K562 (cell line): ENCODE data around the gene BAZ2A. TPM values are rescaled to one million over a fixed set of nuclear protein-coding genes. Genes with fewer than 3 reads are reported as not detected.

ENCODE experiments used
- CBFA2T2 ChIP-seq: fragments of 450-650 bp; conservative IDR thresholded peaks from 2 replicates; pipeline ENCODE4 v1.6.1; 2017; ENCODE audit warnings: mild to moderate bottlenecking
- CBX8 ChIP-seq: fragments of 200-600 bp; sonication (generic); IDR thresholded peaks from 2 replicates; pipeline ENCODE4 v1.6.1; 2012; ENCODE audit warnings: borderline replicate concordance, mixed run types, low read depth, mild to moderate bottlenecking, moderate library complexity, mixed read lengths, low read length, control low read depth, inconsistent platforms; ENCODE audit not compliant: poor library complexity, severe bottlenecking; ENCODE audit errors: extremely low read depth
- CCAR2 ChIP-seq: fragments of 200-400 bp; formaldehyde crosslinking; IDR thresholded peaks from 2 replicates; pipeline ENCODE4 v1.6.1; 2017; ENCODE audit warnings: mild to moderate bottlenecking, low read depth, low read length
- CREB1 ChIP-seq, 2 experiments: sonication (generic) in 1 of 2; formaldehyde crosslinking in 1 of 2; IDR thresholded peaks; 2 replicates each; pipeline versions ENCODE4 v1.6.1 to v1.8.0; 2012 to 2022; ENCODE audit warnings: inconsistent platforms in 1 of 2, mild to moderate bottlenecking in 1 of 2, missing genetic modification reagents in 1 of 2, moderate library complexity in 1 of 2
- ELF2 ChIP-seq: fragments of 250-450 bp; sonication (Bioruptor Pico); IDR thresholded peaks from 2 replicates; pipeline ENCODE4 v1.5.0; 2021; ENCODE audit warnings: mild to moderate bottlenecking
- HDAC3 ChIP-seq: fragments of 450-650 bp; IDR thresholded peaks from 2 replicates; pipeline ENCODE4 v1.6.1; 2018; ENCODE audit warnings: borderline replicate concordance, mild to moderate bottlenecking, moderate library complexity; ENCODE audit not compliant: partially characterized antibody
- MEF2A ChIP-seq: IDR thresholded peaks from 2 replicates; pipeline ENCODE4 v1.6.1; 2011; ENCODE audit warnings: low read depth, mild to moderate bottlenecking, low read length, moderate library complexity; ENCODE audit not compliant: control insufficient read depth
- MTA2 ChIP-seq: fragments of 450-650 bp; IDR thresholded peaks from 2 replicates; pipeline ENCODE4 v1.6.1; 2016; ENCODE audit warnings: low read depth
- PHB2 ChIP-seq: fragments of 450-650 bp; IDR thresholded peaks from 2 replicates; pipeline ENCODE4 v1.6.1; 2017; ENCODE audit warnings: low read depth
- PHF8 ChIP-seq: fragments of 200-600 bp; sonication (generic); IDR thresholded peaks from 2 replicates; pipeline ENCODE4 v1.6.1; 2012; ENCODE audit warnings: mixed run types, mild to moderate bottlenecking, inconsistent platforms, low read length, moderate library complexity, borderline replicate concordance
- SUPT5H ChIP-seq: fragments of 450-650 bp; IDR thresholded peaks from 2 replicates; pipeline ENCODE4 v1.6.1; 2016
- ZFP1 ChIP-seq: fragments of 450-650 bp; formaldehyde crosslinking; IDR thresholded peaks from 2 replicates; pipeline ENCODE4 v1.4.0; 2020; ENCODE audit warnings: mild to moderate bottlenecking, mixed read lengths
- polyA plus RNA-seq, 8 experiments: library from polyadenylated mRNA; depleted of rRNA in 4 of 8; stranded (reverse) in 5 of 8; unstranded in 3 of 8; fragments of >200 nt; fragmentation: Nextera tagmentation in 2 of 8; fragmentation: Illumina TruSeq in 1 of 8; extraction: Ambion mirVana in 2 of 8; extraction: Trizol in 1 of 8; gene quantifications; 2 replicates each; pipeline versions ENCODE4 v1.2.1 to v1.2.3, GENCODE V29; 2011 to 2014; ENCODE audit warnings: inconsistent platforms in 1 of 8, missing spikeins in 1 of 8
- total RNA-seq, 7 experiments: library from RNA; depleted of rRNA in 6 of 7; stranded (reverse); fragments of >200 nt in 6 of 7; fragmentation: Illumina TruSeq in 2 of 7; extraction: Trizol in 2 of 7; gene quantifications; 2 replicates each; pipeline versions ENCODE4 v1.2.1 to v1.2.3, GENCODE V29; 2011 to 2021; ENCODE audit warnings: low replicate concordance in 1 of 7
- TF ChIP-seq, protein P1 (sequence below): fragments of 250-450 bp; sonication (Bioruptor Pico); IDR thresholded peaks from 2 replicates; pipeline ENCODE4 v1.5.0; 2022; ENCODE audit warnings: mild to moderate bottlenecking
- TF ChIP-seq, protein P2 (sequence below), 2 experiments: IDR thresholded peaks in 1 of 2; conservative IDR thresholded peaks in 1 of 2; 2 replicates each; pipeline ENCODE4 v1.6.1; 2016; ENCODE audit warnings: low read depth in 2 of 2, mild to moderate bottlenecking in 1 of 2, missing compliant biosample characterization in 1 of 2, missing genetic modification characterization in 1 of 2, moderate library complexity in 1 of 2
- TF ChIP-seq, protein P3 (sequence below): sonication (generic); formaldehyde crosslinking; IDR thresholded peaks from 2 replicates; pipeline ENCODE4 v1.8.0; 2023; ENCODE audit warnings: mild to moderate bottlenecking, missing genetic modification reagents
- TF ChIP-seq, protein P4 (sequence below): IDR thresholded peaks from 2 replicates; pipeline ENCODE4 v1.6.1; 2014; ENCODE audit warnings: antibody characterized with exemption
- TF ChIP-seq, protein P5 (sequence below): IDR thresholded peaks from 2 replicates; pipeline ENCODE4 v1.6.1; 2011; ENCODE audit warnings: borderline replicate concordance, low read depth, mild to moderate bottlenecking, moderate library complexity, low read length; ENCODE audit not compliant: insufficient read depth, poor library complexity, severe bottlenecking

The BAZ2A gene
- total and polyA plus RNA-seq, 9 of the 15 experiments (the other 6 are each of a cell fraction or from before 2014, with no cell fraction given) = 4.5 to 86.4 (median 26.2) TPM

DNA sequence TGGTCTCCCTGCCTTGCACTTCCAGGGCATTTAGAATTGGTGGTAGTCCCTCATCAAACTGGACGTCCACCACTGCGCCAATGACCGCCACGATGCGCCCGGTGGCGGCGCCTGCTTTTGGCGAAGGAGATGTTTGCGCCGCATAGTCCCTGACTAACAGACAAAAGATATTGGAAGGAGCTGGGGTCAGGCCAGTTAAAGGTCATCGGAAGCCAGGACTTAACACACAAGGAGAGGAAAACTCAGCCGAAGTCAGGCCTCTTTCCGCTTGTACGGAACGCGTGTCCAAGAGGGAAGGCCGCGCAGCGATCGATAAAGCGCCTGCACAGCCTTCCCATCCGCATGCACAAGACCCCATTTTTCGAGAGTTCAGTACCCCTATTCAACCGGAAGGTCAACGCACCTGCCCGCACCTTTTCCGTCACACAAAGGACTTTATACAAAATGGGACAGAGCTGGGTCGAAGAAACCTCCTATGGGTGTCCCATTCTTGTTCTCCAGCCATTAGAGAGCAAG, 15.1 kb upstream of the BAZ2A start (continued):
- TF ChIP-seq, protein P1, sequence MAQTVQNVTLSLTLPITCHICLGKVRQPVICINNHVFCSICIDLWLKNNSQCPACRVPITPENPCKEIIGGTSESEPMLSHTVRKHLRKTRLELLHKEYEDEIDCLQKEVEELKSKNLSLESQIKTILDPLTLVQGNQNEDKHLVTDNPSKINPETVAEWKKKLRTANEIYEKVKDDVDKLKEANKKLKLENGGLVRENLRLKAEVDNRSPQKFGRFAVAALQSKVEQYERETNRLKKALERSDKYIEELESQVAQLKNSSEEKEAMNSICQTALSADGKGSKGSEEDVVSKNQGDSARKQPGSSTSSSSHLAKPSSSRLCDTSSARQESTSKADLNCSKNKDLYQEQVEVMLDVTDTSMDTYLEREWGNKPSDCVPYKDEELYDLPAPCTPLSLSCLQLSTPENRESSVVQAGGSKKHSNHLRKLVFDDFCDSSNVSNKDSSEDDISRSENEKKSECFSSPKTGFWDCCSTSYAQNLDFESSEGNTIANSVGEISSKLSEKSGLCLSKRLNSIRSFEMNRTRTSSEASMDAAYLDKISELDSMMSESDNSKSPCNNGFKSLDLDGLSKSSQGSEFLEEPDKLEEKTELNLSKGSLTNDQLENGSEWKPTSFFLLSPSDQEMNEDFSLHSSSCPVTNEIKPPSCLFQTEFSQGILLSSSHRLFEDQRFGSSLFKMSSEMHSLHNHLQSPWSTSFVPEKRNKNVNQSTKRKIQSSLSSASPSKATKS (CRISPR knock-in tag) = no peak
- no peak for TF ChIP-seq CBFA2T2
- TF ChIP-seq PHB2 = no peak
- no peak for TF ChIP-seq MTA2
- no peak for TF ChIP-seq SUPT5H
- TF ChIP-seq, protein P2, sequence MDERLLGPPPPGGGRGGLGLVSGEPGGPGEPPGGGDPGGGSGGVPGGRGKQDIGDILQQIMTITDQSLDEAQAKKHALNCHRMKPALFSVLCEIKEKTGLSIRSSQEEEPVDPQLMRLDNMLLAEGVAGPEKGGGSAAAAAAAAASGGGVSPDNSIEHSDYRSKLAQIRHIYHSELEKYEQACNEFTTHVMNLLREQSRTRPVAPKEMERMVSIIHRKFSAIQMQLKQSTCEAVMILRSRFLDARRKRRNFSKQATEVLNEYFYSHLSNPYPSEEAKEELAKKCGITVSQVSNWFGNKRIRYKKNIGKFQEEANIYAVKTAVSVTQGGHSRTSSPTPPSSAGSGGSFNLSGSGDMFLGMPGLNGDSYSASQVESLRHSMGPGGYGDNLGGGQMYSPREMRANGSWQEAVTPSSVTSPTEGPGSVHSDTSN (CRISPR knock-in tag; IDR thresholded peaks at IDR 0.05; ENCODE audit: low read depth) = no peak
- TF ChIP-seq, protein P2 (tag; conservative IDR thresholded peaks at IDR 0.05; ENCODE audit: low read depth) = no peak
- TF ChIP-seq, protein P3, sequence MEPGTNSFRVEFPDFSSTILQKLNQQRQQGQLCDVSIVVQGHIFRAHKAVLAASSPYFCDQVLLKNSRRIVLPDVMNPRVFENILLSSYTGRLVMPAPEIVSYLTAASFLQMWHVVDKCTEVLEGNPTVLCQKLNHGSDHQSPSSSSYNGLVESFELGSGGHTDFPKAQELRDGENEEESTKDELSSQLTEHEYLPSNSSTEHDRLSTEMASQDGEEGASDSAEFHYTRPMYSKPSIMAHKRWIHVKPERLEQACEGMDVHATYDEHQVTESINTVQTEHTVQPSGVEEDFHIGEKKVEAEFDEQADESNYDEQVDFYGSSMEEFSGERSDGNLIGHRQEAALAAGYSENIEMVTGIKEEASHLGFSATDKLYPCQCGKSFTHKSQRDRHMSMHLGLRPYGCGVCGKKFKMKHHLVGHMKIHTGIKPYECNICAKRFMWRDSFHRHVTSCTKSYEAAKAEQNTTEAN (CRISPR knock-in tag) = peak; percentile 86
- no peak for TF ChIP-seq HDAC3
- TF ChIP-seq, protein P4, sequence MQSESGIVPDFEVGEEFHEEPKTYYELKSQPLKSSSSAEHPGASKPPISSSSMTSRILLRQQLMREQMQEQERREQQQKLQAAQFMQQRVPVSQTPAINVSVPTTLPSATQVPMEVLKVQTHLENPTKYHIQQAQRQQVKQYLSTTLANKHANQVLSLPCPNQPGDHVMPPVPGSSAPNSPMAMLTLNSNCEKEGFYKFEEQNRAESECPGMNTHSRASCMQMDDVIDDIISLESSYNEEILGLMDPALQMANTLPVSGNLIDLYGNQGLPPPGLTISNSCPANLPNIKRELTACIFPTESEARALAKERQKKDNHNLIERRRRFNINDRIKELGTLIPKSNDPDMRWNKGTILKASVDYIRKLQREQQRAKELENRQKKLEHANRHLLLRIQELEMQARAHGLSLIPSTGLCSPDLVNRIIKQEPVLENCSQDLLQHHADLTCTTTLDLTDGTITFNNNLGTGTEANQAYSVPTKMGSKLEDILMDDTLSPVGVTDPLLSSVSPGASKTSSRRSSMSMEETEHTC = no peak
- no peak for TF ChIP-seq MEF2A
- no peak for TF ChIP-seq PHF8
- no peak for TF ChIP-seq CCAR2
- TF ChIP-seq, protein P5, sequence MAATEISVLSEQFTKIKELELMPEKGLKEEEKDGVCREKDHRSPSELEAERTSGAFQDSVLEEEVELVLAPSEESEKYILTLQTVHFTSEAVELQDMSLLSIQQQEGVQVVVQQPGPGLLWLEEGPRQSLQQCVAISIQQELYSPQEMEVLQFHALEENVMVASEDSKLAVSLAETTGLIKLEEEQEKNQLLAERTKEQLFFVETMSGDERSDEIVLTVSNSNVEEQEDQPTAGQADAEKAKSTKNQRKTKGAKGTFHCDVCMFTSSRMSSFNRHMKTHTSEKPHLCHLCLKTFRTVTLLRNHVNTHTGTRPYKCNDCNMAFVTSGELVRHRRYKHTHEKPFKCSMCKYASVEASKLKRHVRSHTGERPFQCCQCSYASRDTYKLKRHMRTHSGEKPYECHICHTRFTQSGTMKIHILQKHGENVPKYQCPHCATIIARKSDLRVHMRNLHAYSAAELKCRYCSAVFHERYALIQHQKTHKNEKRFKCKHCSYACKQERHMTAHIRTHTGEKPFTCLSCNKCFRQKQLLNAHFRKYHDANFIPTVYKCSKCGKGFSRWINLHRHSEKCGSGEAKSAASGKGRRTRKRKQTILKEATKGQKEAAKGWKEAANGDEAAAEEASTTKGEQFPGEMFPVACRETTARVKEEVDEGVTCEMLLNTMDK = no peak
- TF ChIP-seq CBX8 = no peak
- no peak for TF ChIP-seq ELF2 (CRISPR knock-in tag)
- peak; percentile 74; the same call in 1 of the 2 replicates for TF ChIP-seq CREB1 (IDR thresholded peaks at IDR 0.05)
- peak; percentile 70; the same call in 1 of the 2 replicates for TF ChIP-seq CREB1 (CRISPR knock-in tag; IDR thresholded peaks at IDR 0.05)
- peak; percentile 39; the same call in 1 of the 2 replicates for TF ChIP-seq ZFP1 (CRISPR knock-in tag)
